IPS-18a (cell line): ENCODE results near the gene CGB1.

Experiments used
- H3K27ac ChIP-seq: one replicate; pipeline ENCODE4 v1.5.1; 2013; ENCODE audit warnings: low read length
- H3K27me3 ChIP-seq: one replicate; pipeline ENCODE4 v1.6.1; 2013; ENCODE audit warnings: mild to moderate bottlenecking, low read length; ENCODE audit not compliant: control insufficient read depth, insufficient read depth
- H3K36me3 ChIP-seq: one replicate; pipeline ENCODE4 v1.6.1; 2013; ENCODE audit warnings: low read depth, low read length; ENCODE audit not compliant: control insufficient read depth
- H3K4me1 ChIP-seq: one replicate; pipeline ENCODE4 v1.6.1; 2013; ENCODE audit warnings: low read depth, low read length; ENCODE audit not compliant: control insufficient read depth
- H3K4me3 ChIP-seq: one replicate; pipeline ENCODE4 v1.5.1; 2013; ENCODE audit warnings: low read length
- H3K9ac ChIP-seq: one replicate; pipeline ENCODE4 v1.6.1; 2013; ENCODE audit warnings: mild to moderate bottlenecking, low read length, moderate library complexity
- H3K9me3 ChIP-seq: one replicate; pipeline ENCODE4 v1.6.1; 2013; ENCODE audit warnings: low read depth, low read length; ENCODE audit not compliant: control insufficient read depth

Gene CGB1

GRCh38 chr19:48989701-48990291 is 46.9 kb downstream of the CGB1 start:
- Histone ChIP-seq H3K4me1 (no peaks in the 10 kb centered on the region), H3K9me3 (no peaks in the 10 kb centered on the region), H3K27ac (no peak overlapping the region), H3K36me3 (peaks cover 10% of the 10 kb centered on the region), H3K27me3 (no peaks in the 10 kb centered on the region), H3K4me3 (no peak overlapping the region), H3K9ac (no peak overlapping the region)

- Histone ChIP-seq H3K4me1 (no peaks in the 10 kb centered on the region), H3K36me3 (peaks cover 10% of the 10 kb centered on the region)
Observed at GRCh38 chr19:48988860-48989259, 47.8 kb downstream of the CGB1 start.

GRCh38 chr19:48988286-48988685 is 48.4 kb downstream of the CGB1 start:
- Histone ChIP-seq H3K36me3 (peaks cover 10% of the 10 kb centered on the region), H3K4me1 (no peaks in the 10 kb centered on the region), H3K9ac (no peak overlapping the region), H3K9me3 (no peaks in the 10 kb centered on the region), H3K27me3 (no peaks in the 10 kb centered on the region), H3K27ac (no peak overlapping the region), H3K4me3 (no peak overlapping the region)

More at GRCh38 chr19:48988860-48989259, 47.8 kb downstream of the CGB1 start:
- Histone ChIP-seq H3K9ac (no peak overlapping the region), H3K9me3 (no peaks in the 10 kb centered on the region), H3K27ac (no peak overlapping the region), H3K4me3 (no peak overlapping the region), H3K27me3 (no peaks in the 10 kb centered on the region)

GRCh38 chr19:48987323-48987722 is 49.4 kb downstream of the CGB1 start:
- Histone ChIP-seq H3K27me3 (no peaks in the 10 kb centered on the region), H3K9ac (no peak overlapping the region), H3K9me3 (no peaks in the 10 kb centered on the region), H3K4me3 (no peak overlapping the region), H3K4me1 (no peaks in the 10 kb centered on the region), H3K36me3 (peaks cover 14% of the 10 kb centered on the region), H3K27ac (no peak overlapping the region)

- H3K36me3 ChIP-seq, result peaks cover 14% of the 10 kb centered on the region
- no peak overlapping the region for H3K27ac ChIP-seq
- no peak overlapping the region for H3K4me3 ChIP-seq
- H3K9ac ChIP-seq, result no peak overlapping the region
- no peaks in the 10 kb centered on the region for H3K27me3 ChIP-seq
- no peaks in the 10 kb centered on the region for H3K4me1 ChIP-seq
- H3K9me3 ChIP-seq, result no peaks in the 10 kb centered on the region
Observed at GRCh38 chr19:48986211-48986610, 50.5 kb downstream of the CGB1 start.

- Histone ChIP-seq H3K9me3 (no peaks in the 10 kb centered on the region), H3K27me3 (no peaks in the 10 kb centered on the region), H3K27ac (no peak overlapping the region), H3K4me1 (no peaks in the 10 kb centered on the region), H3K36me3 (peaks cover 14% of the 10 kb centered on the region), H3K9ac (no peak overlapping the region), H3K4me3 (no peak overlapping the region)
Observed at GRCh38 chr19:48985711-48986110, 51.0 kb downstream of the CGB1 start.
